ENCODE data around the gene NFATC2. TPM values are rescaled to one million over a fixed set of nuclear protein-coding genes. Genes with fewer than 3 reads are reported as not detected.
A peak's percentile ranks its signal among the peaks of the same experiment; 100 is the strongest.

The NFATC2 gene
- total RNA-seq, 4 donors from 2014 or later, result 5.3 to 22.5 (median 11.5) TPM

DNA sequence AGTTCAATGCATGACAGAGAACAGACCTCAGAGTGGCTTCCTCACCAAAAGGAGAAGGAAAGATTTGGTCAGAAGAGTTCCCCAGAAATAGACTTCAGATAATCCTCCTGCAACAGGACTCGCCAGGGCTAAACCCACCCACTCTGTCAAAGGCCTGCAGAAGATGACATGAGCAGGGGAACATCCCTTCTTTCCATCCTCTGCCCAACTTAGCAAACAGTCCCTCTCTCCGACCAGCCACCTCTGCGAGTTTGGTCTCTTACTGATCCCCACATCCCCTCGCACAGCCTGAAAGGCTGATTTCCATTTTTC lies 7.5 kb downstream of the NFATC2 start:
- Histone ChIP-seq H3K27me3 (no peaks in the 10 kb centered on the region), H3K27ac (peak overlapping the region in 2 of 4 donors; percentile 10 to 30), H3K4me3 (no peak overlapping the region), H3K4me1 (peaks cover 0 to 21% (median 0%) of the 10 kb centered on the region in 4 donors), H3K9me3 (no peaks in the 10 kb centered on the region), H3K36me3 (no peaks in the 10 kb centered on the region)
- DNase-seq, result no peak
- in situ Hi-C loops (cut with MboI; ENCODE audit: low pct_ligation_motif_present in 1 of 4, low pct_unique_long_range_greater_than_20kb in 1 of 4, low sequenced_read_pairs in 3 of 4), result no loop called here
- WGBS, 2 donors (ENCODE audit: low coverage in 1 of 2), result 76 to 100% methylated on average over 1 to 4 of the region's 4 CpGs
- intact Hi-C loops (cut with DNase I; ENCODE audit: low total_unique reads), result no loop called here
- TF ChIP-seq CTCF (IDR thresholded peaks at IDR 0.05) (no peak), EP300 (IDR thresholded peaks at IDR 0.05; ENCODE audit: low read depth) (no peak), POLR2A (IDR thresholded peaks at IDR 0.05) (no peak), POLR2AphosphoS5 (IDR thresholded peaks at IDR 0.05) (no peak)

- H3K4me1 ChIP-seq, result peaks cover 0 to 16% (median 0%) of the 10 kb centered on the region in 4 donors
These were observed 9.0 kb downstream of the NFATC2 start for GRCh38 chr20:51533291-51534172.

DNA sequence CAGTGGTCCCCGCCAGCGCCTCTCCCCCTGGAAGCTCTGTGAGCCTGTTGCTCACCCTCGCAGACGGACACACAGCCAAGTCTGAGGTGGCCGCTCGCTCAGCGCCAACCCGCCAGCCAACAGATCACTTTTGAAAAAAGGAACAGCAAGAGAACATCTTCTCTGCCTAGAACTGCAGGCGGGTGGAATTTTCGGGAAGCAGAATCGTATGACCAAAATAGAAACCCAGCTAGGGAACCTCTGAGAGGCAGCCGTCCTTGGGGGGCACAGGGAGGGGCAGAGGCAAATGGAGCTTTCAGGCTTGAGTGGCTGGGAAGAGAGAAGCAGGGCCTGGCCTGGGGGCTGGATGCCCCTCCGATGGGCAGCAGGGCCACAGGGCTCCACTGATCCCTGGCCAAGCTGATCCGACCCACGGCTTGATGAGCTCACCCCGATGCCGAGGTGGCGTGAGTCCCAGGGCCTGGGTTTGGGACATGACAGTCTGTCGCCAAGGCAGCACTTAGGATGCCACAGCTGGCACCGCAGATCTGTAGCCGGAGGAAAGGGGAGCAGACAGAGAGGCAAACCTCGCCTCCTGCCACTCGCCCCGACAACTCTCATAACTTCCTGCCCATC lies 9.8 kb downstream of the NFATC2 start:
- WGBS, 2 donors (ENCODE audit: low coverage in 1 of 2), result 72% methylated on average over 24 of the region's 24 CpGs; no CpG with 5 or more reads in 1 of the 2 donors
- Histone ChIP-seq H3K9me3 (no peaks in the 10 kb centered on the region), H3K36me3 (no peaks in the 10 kb centered on the region), H3K27ac (peak overlapping the region; percentile 37 to 62 (median 51)), H3K4me3 (no peak overlapping the region), H3K27me3 (no peaks in the 10 kb centered on the region), H3K4me1 (peaks cover 0 to 16% (median 0%) of the 10 kb centered on the region in 4 donors)
- intact Hi-C loops (cut with DNase I; ENCODE audit: low total_unique reads), result no loop called here
- in situ Hi-C loops (cut with MboI; ENCODE audit: low pct_ligation_motif_present in 1 of 4, low pct_unique_long_range_greater_than_20kb in 1 of 4, low sequenced_read_pairs in 3 of 4), result no loop called here
- DNase-seq, result peak; percentile 27
- TF ChIP-seq POLR2AphosphoS5 (IDR thresholded peaks at IDR 0.05) (peak in 1 of 3 donors; percentile 34), CTCF (IDR thresholded peaks at IDR 0.05) (no peak)

More at GRCh38 chr20:51533291-51534172, 9.0 kb downstream of the NFATC2 start:
- H3K27ac ChIP-seq, result peak overlapping the region; percentile 37 to 62 (median 51)
- WGBS, 2 donors (ENCODE audit: low coverage in 1 of 2), result 88 to 92% methylated on average over 4 to 19 of the region's 19 CpGs
- intact Hi-C loops (cut with DNase I; ENCODE audit: low total_unique reads), result no loop called here
- H3K36me3 ChIP-seq, result no peaks in the 10 kb centered on the region
- TF ChIP-seq EP300 (IDR thresholded peaks at IDR 0.05; ENCODE audit: low read depth) (no peak), POLR2AphosphoS5 (IDR thresholded peaks at IDR 0.05) (no peak), POLR2A (IDR thresholded peaks at IDR 0.05) (no peak), CTCF (IDR thresholded peaks at IDR 0.05) (no peak)
- in situ Hi-C loops (cut with MboI; ENCODE audit: low pct_ligation_motif_present in 1 of 4, low pct_unique_long_range_greater_than_20kb in 1 of 4, low sequenced_read_pairs in 3 of 4), result no loop called here
- no peak for DNase-seq
- H3K4me3 ChIP-seq, result no peak overlapping the region
- no peaks in the 10 kb centered on the region for H3K9me3 ChIP-seq
- no peaks in the 10 kb centered on the region for H3K27me3 ChIP-seq

DNA sequence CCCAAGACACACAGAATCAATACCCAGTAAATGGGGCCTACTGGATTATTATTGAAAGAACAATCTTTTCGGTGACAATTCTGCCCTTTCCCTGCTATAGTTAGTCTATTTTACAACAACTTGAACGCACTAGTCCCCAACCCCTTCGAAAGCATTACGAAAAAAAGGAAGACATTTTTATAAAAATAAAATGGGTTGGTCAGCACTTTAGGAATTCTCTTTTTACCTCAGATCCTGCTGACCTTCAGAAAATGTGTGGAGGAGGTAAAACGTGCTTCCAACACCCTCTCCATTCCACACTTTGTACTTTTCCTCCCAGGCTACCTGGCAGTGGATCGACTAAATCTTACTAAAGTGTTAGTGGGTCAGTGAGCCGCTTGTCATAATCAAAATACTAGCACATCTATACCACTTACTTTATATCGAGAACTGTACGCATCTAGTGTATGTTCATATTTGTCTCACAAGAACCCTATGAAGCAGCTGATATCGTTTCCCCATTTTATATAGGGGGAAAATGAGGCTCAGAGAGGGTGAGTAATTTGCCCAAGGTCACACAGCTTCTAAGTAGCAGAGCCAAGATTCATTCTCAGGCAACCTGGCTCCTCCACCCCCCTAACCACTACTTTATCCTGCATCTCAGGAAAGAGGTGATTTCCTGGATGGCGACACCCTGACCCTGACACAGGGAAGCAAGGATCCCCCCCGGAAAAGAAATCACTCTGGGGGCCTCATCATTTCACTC lies 10.6 kb downstream of the NFATC2 start:
- peaks cover 0 to 16% (median 0%) of the 10 kb centered on the region in 4 donors for H3K4me1 ChIP-seq
- 80 to 90% methylated on average over 10 to 12 of the region's 12 CpGs for WGBS, 2 donors (ENCODE audit: low coverage in 1 of 2)
- intact Hi-C loops (cut with DNase I; ENCODE audit: low total_unique reads), result no loop called here

More for the DNA sequence above, 10.6 kb downstream of the NFATC2 start:
- TF ChIP-seq CTCF (IDR thresholded peaks at IDR 0.05) (no peak), EP300 (IDR thresholded peaks at IDR 0.05; ENCODE audit: low read depth) (no peak), POLR2AphosphoS5 (IDR thresholded peaks at IDR 0.05) (no peak)
- H3K9me3 ChIP-seq, result no peaks in the 10 kb centered on the region
- H3K27ac ChIP-seq, result peak overlapping the region; percentile 25 to 62 (median 49)
- no peaks in the 10 kb centered on the region for H3K36me3 ChIP-seq
- H3K4me3 ChIP-seq, result no peak overlapping the region
- DNase-seq, result no peak
- in situ Hi-C loops (cut with MboI; ENCODE audit: low pct_ligation_motif_present in 1 of 4, low pct_unique_long_range_greater_than_20kb in 1 of 4, low sequenced_read_pairs in 3 of 4), result no loop called here
- H3K27me3 ChIP-seq, result no peaks in the 10 kb centered on the region
